HEK293T (cell line): Measurements from ENCODE around the gene CTNNA2.

Experiments used
- ARNT ChIP-seq: fragments of 450-650 bp; IDR thresholded peaks from 2 replicates; pipeline ENCODE4 v1.6.1; 2017; ENCODE audit warnings: mild to moderate bottlenecking
- FOXM1 ChIP-seq: fragments of 450-650 bp; IDR thresholded peaks from 2 replicates; pipeline ENCODE4 v1.6.1; 2017; ENCODE audit warnings: mild to moderate bottlenecking, borderline replicate concordance
- SP1 ChIP-seq: fragments of 450-650 bp; IDR thresholded peaks from 2 replicates; pipeline ENCODE4 v1.6.1; 2017

- TF ChIP-seq SP1: no peak
- TF ChIP-seq FOXM1: no peak
- TF ChIP-seq ARNT: no peak
These were observed 561.6 kb downstream of the CTNNA2 start for GRCh38 chr2:80074321-80075070.
